Activated T-cell treated with anti-CD3 and anti-CD28 coated beads for 4 hours (primary cell): ENCODE results near the gene TMEM97.
"Not testable (repeated sequence)": the region's sequence is repeated elsewhere in the genome, so short reads cannot be mapped to it uniquely, and the experiment has no call there.

Experiments
- DNase-seq: peaks from one replicate; pipeline ENCODE4 v3.0.0-alpha.2; 2020

Gene TMEM97

DNA sequence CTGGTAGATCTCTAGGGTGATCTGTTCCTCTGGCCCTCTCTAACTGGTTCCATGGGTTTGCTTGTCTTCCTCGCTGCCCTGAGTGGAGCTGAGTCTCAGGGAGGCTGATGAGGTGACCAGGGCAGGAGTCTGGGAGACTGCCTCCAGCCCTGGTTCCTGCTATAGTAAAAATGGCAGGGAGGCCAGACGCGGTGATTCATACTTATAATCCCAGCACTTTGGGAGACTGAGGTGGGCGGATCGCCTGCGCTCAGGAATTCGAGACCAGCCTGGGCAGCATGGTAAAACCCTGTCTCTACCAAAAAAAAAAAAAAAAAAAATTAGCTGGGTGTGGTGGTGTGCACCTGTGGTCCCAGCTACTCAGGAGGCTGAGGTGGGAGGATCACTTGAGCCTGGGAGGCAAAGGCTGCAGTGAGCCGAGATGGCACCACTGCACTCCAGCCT, 19.8 kb downstream of the TMEM97 start:
- DNase-seq = not testable (repeated sequence)

DNA sequence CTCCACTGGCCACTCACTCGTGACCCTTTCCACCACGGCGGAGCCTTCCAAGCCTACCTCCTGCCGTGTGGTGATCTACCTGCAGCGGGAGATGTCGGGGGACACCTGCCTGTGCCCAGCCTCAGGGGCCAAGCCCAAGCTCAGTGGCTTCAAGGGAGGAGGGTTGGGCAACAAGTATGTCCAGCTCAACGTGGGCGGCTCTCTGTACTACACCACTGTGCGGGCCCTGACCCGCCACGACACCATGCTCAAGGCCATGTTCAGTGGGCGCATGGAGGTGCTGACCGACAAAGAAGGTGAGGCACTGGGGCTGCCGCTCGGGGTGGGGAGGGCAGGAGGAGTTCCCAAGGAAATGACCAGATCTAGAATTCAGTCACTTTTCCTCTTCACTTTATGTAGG, 20.4 kb downstream of the TMEM97 start:
- no peak for DNase-seq

DNA sequence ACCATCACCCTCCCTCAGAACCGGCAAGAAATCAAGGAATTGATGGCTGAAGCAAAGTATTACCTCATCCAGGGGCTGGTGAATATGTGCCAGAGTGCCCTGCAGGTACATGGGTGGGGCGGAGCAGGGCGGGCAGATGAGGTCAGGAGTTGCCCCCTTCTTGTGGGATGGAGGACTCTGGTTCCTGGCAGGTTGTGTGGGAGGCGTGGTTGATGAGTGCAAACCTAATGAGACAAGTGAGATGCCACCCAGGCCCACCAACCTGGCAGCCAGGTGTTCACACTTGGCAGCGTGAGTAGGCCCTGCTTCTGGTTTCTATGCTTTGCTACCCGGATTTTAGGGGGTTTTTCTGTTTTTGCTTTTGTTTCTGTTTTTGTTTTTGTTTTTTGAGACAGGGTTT, 21.4 kb downstream of the TMEM97 start:
- no peak for DNase-seq

DNA sequence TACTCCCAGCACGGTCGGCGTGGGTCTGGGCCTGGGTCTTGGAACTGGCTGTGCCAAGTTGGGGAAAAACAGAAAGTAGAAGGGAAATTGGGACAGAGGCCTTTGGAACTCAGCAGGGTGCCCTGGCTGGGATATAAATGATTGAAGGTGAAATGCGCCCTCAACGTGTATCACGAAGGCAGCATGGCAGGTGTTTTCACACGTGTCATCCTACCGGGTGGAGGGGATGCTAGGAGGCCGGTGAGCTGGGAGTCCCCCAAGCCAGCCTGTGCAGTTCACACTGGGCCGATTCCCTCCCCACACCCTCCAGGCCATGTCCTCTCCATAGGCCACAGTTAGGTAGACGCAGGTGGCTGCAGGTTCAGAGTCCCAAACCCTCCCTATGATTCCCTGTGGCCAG, 22.5 kb downstream of the TMEM97 start:
- no peak for DNase-seq

DNA sequence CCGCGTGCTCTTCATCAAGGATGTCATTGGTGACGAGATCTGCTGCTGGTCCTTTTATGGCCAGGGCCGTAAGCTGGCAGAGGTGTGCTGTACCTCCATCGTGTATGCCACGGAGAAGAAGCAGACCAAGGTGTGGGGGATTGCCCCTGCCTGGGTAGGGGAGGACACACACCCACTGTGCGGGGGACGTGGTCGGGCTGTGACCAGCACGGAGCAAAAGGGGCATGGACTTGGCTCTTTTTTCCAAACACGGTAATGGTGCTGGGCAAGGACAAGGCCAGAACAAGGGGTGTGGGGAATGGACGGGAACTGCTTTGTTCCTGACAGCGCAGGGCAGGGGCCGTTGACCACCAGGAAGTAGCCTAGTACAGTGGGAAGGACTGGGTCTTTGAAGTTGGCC, 23.3 kb downstream of the TMEM97 start:
- DNase-seq = no peak

DNA sequence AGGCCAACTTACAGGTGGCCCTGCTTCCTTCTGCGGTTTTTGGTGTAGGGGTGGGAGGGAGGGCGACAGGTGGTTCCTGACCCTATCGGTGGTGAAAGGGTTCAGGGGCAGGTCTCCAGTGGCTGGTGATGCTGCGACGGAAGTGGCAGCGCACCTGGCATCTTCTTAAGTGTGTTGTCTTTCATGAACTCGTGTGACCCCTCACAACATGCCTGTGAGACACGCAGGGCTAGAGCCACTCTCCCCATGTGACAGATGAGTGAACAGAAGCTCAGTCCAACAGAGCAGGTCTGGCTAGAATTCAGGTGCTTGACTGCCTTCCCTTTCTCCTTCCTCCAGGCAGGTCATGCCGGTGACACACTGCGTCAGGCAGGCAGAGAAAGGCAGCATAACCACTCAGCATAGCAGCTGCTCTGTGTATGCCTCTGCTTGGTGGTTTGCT, 24.5 kb downstream of the TMEM97 start:
- no peak for DNase-seq

DNA sequence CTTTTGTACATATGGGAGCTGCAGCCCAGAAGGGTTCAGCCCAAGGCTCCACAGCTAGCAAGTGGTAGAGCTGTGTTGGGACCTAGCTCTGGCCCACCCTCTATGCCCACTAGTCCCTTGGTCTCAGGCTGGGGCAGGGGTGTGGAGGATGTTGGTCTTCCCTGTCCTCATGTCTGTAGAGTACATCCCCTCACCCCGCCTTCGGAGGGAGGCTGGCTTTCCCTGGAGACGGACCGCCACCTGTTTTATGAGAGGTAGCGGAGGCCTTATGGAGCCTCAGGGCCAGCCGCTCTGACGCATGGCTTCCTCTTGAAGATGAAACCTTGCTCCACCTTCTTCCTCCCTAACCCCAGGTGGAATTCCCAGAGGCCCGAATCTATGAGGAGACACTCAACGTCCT, 25.0 kb downstream of the TMEM97 start:
- no peak for DNase-seq

DNA sequence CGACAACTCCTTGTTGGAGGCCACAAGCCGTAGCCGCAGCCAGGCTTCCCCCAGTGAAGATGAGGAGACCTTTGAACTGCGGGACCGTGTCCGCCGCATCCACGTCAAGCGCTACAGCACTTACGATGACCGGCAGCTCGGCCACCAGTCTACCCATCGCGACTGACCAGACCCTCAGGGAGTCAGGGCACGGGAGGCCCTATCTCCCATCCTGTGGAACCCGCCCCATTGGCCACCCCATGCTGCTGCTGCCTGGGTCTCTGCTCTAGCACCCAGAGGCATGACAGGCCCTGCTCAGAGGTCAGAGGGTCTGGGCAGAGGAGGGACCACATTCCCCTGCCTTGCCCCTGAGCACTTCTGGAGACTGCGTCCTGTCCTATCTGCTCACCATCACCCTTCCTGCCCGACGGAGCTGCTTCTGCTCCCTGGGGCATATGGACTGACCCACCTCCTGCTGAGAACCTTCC, 25.5 kb downstream of the TMEM97 start:
- DNase-seq = no peak

DNA sequence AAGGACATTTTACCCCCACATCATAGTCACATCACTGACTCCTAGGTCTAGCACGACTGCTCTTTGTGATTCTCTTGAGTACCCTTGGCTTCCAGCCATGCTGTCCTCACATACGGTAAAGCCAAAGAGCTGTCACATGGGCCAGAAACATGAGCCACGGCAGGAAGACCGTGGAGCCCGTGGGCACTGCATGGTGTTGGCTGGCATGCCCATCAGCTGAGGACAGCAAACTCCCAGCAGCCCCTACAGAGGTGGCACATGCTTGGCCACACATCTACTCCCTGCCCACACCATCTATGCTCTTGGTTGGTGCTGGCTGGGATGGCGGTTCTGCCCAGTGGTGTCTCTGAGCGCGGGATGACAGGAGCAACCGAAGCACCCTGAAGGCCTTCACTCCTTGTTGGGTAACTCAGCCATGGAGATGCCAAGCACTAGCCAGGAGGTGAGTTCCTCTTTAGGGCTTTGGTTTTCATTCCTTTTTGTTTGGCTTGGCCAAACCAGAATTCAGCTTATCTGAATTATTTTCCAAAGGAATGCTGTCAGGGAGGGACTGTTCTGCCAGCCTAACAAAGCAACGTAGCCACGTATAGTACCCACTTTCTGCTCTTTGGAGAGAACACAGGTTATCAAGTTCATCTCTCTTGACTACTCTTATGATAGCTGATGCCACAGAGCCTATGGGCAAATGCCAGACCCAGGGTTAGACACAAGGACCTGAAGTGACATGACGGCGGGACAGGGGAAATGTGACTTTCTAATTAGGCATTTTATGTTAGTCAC, 26.6 kb downstream of the TMEM97 start:
- no peak for DNase-seq

DNA sequence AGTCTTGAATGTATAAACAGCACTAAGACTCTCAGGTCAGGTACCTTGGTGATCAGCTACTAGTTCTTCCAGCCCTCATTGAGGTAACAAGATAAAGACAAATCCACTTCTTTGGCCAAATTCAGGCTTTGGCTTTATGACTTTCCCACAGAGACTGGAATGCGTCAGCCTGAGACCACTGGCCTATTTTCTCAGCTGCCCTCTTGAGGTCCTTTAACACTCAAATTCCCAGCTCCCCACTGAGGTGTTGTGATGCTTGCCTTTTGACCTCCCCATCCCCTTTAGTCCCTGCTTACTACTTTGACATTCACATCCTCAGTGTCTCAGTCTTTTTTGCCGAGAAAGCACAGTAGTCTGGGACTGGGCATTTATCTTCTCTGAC, 27.2 kb downstream of the TMEM97 start:
- DNase-seq = no peak

DNA sequence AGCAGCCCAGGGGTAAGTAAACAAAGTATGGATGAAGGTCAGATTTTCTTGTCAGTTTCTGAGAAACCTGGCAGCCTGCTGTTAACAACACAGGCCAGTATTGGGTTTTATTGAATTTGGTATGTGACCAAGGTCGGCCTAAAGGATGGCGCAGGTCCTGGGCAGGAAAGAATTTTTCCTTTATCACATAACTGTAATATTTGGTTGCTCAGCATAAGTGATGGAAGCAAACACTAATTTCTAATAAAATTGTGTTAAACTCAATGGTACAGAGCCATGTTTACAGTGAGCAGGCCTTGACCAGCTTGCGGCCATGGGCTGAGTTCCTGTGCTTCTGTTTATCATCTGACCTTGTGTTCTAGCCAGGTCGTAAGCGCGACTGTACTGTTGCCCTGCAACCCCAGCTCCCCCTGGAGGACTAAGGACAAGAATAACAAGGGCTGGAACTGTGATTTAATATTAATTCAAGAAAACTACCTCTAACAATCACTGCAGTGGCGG, 27.8 kb downstream of the TMEM97 start:
- DNase-seq = no peak

DNA sequence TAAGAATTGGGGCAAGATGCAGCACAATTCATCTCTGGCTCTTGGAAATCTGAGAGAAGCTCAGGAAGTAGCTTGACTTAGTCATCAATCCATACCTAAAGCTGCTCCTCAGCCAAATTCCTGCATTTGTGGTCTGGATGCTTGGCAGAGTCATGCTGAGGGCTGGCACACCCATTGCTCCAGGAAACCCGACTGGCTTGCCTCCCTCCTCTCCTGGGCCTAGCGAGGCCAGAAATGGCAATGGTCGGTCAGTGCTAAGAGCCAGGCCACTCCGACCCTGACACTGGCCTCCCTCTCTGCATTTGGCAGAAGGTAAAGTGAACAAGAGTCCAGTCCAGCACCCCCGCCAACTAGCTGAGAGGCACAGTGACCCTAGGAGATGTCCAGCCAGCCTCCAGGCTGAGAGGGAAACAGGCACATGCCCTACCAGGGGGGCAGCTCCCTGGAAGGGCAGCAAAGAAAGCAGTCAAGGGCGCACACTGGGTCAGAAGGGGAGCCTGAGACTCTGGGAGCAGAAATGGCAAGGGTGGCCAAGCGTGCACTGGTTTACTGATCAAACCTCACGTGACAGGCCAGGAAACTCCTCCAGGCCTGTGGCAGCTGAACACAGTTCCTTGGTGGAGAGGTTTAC, 28.4 kb downstream of the TMEM97 start:
- DNase-seq = no peak

DNA sequence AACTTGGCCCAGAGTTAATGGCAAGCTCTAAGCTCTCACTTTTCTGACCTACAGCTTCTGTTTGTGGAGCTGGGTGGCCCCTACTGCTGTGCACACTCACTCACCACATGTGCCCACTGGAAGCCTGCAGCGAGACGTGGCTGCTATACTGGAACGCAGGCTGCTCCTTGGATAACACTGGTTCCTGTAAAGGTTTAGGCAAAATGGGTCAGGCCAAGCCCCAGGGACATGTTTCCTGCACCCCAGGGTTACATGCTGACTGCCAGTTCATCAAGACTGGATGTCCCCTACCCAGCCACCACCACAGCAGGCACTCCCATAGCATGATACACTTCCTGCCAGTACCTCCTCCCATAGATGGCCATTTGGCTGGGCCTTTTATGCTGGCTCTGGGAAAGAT, 30.0 kb downstream of the TMEM97 start:
- DNase-seq = no peak

DNA sequence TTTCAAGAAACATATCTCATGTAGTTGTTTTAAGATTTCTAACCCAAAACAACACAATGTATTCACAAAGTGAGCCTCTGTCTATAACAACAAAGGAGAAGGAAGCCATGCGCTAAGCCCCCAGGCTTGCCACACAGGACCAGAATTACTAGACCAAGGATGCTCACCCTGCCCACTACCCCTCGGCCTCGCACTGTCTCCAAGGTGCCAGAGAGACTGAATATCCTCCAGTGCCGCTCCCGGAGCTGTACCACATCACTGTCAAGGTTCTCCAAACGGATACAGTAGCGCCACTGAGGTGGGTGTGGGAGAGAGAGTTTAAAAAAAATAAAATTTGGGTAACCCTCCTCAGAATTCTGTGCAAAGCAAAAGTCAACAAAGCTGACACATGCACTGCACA, 31.3 kb downstream of the TMEM97 start:
- DNase-seq = no peak

DNA sequence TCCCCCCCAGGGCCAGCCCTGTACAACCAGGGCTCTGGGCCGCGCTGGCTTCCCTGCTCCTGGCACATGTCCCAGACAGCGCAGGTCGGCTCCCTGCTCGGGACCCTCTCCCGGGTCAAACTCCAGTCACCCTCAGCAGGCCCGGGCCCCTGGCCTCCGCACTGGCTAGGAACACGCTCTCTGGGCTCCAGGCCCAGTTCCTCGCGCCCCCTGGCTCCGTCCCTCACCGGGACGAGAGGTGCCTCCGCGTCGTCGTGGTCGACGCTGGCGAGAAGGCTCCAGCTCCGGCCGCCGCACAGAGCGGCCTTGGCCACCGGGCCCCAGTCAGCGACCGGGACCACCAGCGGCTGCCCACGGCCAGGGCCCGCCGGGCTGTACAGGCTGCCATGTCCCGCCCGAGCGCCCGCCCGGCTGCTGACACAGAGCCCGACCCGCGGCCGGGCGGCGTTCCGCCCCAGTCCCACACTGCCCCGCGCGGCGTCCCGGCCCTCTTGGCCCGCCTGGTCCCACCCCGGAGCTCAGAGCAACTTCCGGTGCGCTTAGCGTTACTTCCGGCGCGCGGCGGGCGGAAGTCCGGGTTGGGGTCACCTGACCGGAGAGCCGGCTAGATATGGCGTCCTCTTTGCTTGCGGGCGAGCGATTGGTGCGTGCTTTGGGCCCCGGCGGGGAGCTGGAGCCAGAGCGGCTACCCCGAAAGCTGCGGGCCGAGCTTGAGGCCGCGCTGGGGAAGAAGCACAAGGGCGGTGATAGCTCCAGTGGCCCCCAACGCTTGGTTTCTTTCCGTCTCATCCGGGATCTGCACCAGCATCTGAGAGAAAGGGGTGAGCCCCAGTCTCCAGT, 38.3 kb downstream of the TMEM97 start, which contains the start of gene POLDIP2:
Gene POLDIP2 (minus strand): TSS at position 467 of the 840 bp plus-strand sequence. CDS start 79 bp downstream, at position 388.
- DNase-seq = peak; percentile 93

DNA sequence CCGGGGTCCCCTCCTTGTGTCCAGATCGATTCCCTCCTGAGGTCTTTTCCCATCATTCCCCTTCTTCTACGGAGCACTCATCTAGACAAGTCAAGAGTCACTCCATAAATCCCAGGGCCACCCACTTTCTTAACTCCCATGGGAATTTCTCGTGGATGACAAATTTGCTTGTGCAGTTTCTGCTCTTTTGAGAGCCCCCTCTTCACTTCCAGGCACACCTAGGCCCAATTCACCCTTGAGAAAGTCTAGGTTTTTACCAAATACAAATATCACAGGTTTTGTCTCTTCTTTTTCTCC, 38.8 kb downstream of the TMEM97 start:
- DNase-seq = no peak

DNA sequence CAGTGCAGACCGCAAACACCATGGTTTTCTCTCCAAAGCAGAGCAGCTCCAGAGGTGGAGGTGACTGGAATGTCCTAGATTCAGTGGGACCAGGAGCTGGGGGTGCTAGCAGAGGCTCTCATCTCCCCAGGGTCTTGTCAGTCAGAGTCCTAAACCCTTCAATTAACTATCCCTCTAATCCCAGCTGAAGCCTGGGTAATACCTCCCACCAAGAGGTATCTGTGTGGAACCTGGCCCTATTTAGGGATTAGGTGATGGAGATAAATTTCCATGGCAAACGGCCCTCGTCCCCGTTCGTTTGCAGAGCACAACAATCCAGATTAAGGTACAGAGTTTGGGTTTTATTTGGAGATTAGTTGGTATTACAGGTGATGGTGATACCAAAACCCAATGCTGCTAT, 44.2 kb downstream of the TMEM97 start:
- DNase-seq = no peak

DNA sequence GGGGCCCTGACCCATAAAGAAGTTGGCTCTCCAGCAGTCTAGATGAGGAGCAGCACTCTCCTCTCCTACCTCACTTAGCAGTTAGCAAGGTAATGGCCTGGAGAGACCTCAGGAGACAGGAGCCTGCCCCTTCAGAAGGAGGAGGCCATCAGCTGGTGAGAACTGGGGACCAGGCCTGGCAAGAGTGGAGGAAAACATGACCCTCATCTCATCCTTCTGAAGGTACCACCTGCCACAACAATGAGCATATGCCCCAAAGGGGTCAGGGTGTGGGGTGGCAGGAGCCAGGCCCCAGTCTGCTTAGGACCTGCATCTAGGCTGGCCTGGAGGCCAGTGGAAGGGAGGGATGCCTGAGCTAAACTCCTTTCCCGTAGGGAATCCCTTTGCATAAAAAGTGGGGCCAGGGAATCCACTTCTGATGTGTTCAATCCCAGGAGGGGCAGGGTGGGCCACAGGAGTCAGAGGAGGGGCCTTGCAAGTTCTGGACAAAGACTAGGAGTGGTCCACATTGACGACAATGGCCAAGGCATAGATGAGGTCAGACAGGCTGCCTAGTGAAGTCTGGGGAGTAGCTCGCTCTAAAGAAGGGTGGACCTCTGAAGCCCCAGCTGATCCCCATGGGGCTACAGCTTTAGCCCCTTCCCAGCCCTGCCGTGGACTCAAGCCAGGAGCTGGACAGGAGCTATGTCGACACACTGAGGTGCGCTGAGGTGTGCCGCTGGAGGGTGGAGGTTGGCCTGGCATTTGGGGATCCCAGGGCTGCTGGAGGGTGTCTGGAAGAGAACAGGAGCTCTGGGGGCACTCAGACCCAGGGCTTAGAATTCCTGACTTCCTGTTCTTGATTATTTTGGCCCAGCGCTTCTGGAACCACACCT, 45.0 kb downstream of the TMEM97 start:
- DNase-seq = no peak

DNA sequence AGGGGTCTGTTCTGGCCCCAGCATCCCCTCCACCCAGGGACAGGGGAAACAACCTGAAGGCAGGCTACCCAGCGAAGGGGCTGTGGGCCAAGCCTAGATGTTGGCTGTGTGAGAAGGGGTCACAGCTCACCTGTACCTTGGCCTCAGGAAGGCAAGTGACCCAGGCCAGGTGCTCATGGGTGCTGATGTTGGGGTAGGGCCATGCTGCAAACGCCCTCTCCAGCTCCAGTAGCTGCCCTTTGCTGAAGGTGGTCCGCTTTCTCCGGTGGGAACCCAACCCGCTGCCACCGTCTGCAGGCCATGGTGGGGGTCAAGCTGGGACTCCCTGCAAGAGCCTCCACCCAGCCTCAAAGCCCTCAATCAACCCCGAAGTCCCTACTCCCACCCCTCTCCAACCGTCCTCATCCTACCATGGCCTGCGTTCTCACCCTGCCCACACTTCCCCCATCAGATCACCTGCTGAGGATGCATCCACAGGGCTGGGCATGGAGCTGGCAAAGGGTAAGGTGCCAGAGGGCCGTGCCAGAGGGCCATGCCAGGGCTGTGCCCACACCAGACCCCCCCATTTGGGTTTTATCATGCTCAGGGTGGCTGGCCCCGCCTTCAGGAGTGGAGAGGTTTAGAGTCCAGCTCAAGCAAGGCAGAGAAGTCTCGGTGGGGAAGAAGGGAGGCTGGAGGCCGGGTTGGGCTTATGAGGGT, 45.8 kb downstream of the TMEM97 start, which contains the start of gene SEBOX:
Gene SEBOX (minus strand): TSS at position 535 of the 699 bp plus-strand sequence. CDS start 48 bp downstream, at position 487.
- no peak for DNase-seq

DNA sequence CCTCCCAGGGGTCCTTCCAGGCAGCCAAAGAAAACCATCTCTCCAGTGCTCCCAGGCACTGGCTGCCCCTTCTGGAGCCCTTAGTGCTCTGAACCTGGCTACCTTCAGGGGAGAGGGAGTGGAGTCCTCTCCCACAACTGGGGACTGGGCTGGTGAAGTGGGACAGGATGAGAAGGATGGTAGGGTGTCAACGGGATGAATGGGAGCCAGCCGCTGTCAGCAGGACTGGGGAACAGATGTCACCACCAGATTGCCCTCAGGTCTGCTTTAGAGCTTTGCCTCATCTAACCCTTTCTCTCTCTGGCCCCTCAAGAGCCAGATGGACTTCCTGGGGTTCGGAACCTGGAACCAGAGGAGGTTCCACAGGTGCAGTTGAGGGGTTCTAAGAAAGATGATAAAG, 46.5 kb downstream of the TMEM97 start:
- no peak for DNase-seq

DNA sequence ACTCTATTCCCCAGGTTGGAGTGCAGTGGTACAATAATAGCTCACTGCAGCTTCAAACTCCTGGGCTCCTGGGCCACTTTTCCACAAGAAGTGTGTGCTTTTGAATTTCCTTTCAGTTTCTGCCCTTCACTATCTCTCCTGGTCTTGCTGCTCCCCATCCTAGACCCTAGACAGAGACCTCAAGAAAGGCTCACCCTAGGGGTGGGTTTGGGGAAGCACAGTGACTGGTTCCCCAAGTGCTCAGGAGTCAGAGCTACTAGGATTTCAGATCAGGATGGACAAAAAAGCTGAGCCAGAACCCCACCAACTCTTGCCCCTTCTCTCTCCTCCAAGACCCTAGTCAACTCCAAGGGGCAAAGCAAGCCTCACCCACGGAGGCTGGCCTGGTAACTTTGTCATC, 47.6 kb downstream of the TMEM97 start:
- no peak for DNase-seq
